Lung microvascular endothelial cell (primary cell): ENCODE results near the gene CLEC18C. TPM values are rescaled to one million over a fixed set of nuclear protein-coding genes. Genes with fewer than 3 reads are reported as not detected.
"Not testable (repeated sequence)": the region's sequence is repeated elsewhere in the genome, so short reads cannot be mapped to it uniquely, and the experiment has no call there.

ENCODE experiments used
- DNase-seq, 2 donors: peaks; one replicate each; pipeline versions ENCODE4 v3.0.0 to v3.0.0-alpha.2; 2010; ENCODE audit warnings: low read depth in 2 of 2
- total RNA-seq: library from RNA; depleted of rRNA; stranded (reverse); fragments of >200 nt; gene quantifications from 2 replicates; pipeline ENCODE4 v1.2.1, GENCODE V29; 2014

Gene CLEC18C
- total RNA-seq, 1 donor from 2014 or later: under 0.01 TPM

- DNase-seq: no peak
These were observed 13.9 kb upstream of the CLEC18C start for GRCh38 chr16:70159355-70160348.

- DNase-seq: no peak
These were observed 13.2 kb upstream of the CLEC18C start for GRCh38 chr16:70160388-70160787.

- DNase-seq: no peak
These were observed 12.8 kb upstream of the CLEC18C start for GRCh38 chr16:70160821-70161220.

- no peak for DNase-seq
These were observed 12.2 kb upstream of the CLEC18C start for GRCh38 chr16:70161350-70161749.

GRCh38 chr16:70162041-70162451 is 11.5 kb upstream of the CLEC18C start:
- DNase-seq: peak; percentile 11 to 64

- no peak for DNase-seq
These were observed 10.0 kb upstream of the CLEC18C start for GRCh38 chr16:70163596-70163995.

- DNase-seq: not testable (repeated sequence)
These were observed 6.9 kb upstream of the CLEC18C start for GRCh38 chr16:70166688-70167087.

- not testable (repeated sequence) for DNase-seq
These were observed 329 bp downstream of the CLEC18C start for GRCh38 chr16:70173916-70174315.

- not testable (repeated sequence) for DNase-seq
These were observed 873 bp downstream of the CLEC18C start for GRCh38 chr16:70174387-70174932.

- not testable (repeated sequence) for DNase-seq
These were observed 14.4 kb downstream of the CLEC18C start for GRCh38 chr16:70187858-70188607.

GRCh38 chr16:70188608-70188915 is 15.0 kb downstream of the CLEC18C start:
- DNase-seq: not testable (repeated sequence)

- not testable (repeated sequence) for DNase-seq
These were observed 17.0 kb downstream of the CLEC18C start for GRCh38 chr16:70190574-70190973.

- DNase-seq: not testable (repeated sequence)
These were observed 23.2 kb downstream of the CLEC18C start for GRCh38 chr16:70196683-70197300.

- peak in 1 of 2 donors; percentile 39 for DNase-seq
These were observed 24.0 kb downstream of the CLEC18C start for GRCh38 chr16:70197611-70198010.

GRCh38 chr16:70198230-70198629 is 24.6 kb downstream of the CLEC18C start:
- not testable (repeated sequence) for DNase-seq

GRCh38 chr16:70198666-70199065 is 25.1 kb downstream of the CLEC18C start:
- peak; percentile 35 to 42 for DNase-seq

GRCh38 chr16:70199170-70199569 is 25.6 kb downstream of the CLEC18C start:
- not testable (repeated sequence) for DNase-seq

GRCh38 chr16:70200063-70200462 is 26.5 kb downstream of the CLEC18C start:
- DNase-seq: not testable (repeated sequence)

- DNase-seq: not testable (repeated sequence)
These were observed 29.9 kb downstream of the CLEC18C start for GRCh38 chr16:70203508-70203907.

GRCh38 chr16:70204010-70204409 is 30.4 kb downstream of the CLEC18C start:
- not testable (repeated sequence) for DNase-seq

GRCh38 chr16:70204668-70205405 is 31.2 kb downstream of the CLEC18C start:
- DNase-seq: not testable (repeated sequence)
